HG03558 (cell line): ENCODE data around the gene RBM47.

ENCODE experiments used
- ATAC-seq: cut with Tn5 transposase; IDR thresholded peaks from one replicate; pipeline ENCODE4 v1.9.1; 2021; ENCODE audit warnings: moderate number of reproducible peaks; ENCODE audit not compliant: unreplicated experiment; ENCODE audit errors: extremely low read depth

RBM47 gene

GRCh38 chr4:40594261-40595178 lies 35.1 kb downstream of the RBM47 start:
- ATAC-seq, result no peak

GRCh38 chr4:40592034-40592433 lies 37.6 kb downstream of the RBM47 start:
- ATAC-seq, result no peak

GRCh38 chr4:40587826-40588225 lies 41.8 kb downstream of the RBM47 start:
- ATAC-seq, result no peak

- ATAC-seq, result no peak
These were observed 42.3 kb downstream of the RBM47 start for GRCh38 chr4:40587351-40587750.

- ATAC-seq, result no peak
These were observed 42.9 kb downstream of the RBM47 start for GRCh38 chr4:40586729-40587128.

GRCh38 chr4:40586034-40586433 lies 43.6 kb downstream of the RBM47 start:
- ATAC-seq, result no peak

GRCh38 chr4:40585201-40585799 lies 44.4 kb downstream of the RBM47 start:
- no peak for ATAC-seq

- ATAC-seq, result no peak
These were observed 45.0 kb downstream of the RBM47 start for GRCh38 chr4:40584517-40585141.

- ATAC-seq, result no peak
These were observed 45.7 kb downstream of the RBM47 start for GRCh38 chr4:40583850-40584439.

GRCh38 chr4:40582413-40582812 lies 47.3 kb downstream of the RBM47 start:
- ATAC-seq, result no peak

GRCh38 chr4:40581254-40582140 lies 48.2 kb downstream of the RBM47 start:
- ATAC-seq, result no peak

- no peak for ATAC-seq
These were observed 49.7 kb downstream of the RBM47 start for GRCh38 chr4:40579983-40580382.

- ATAC-seq, result no peak
These were observed 51.9 kb downstream of the RBM47 start for GRCh38 chr4:40577588-40578253.

GRCh38 chr4:40576651-40577480 lies 52.8 kb downstream of the RBM47 start:
- peak; percentile 55 for ATAC-seq

- no peak for ATAC-seq
These were observed 53.8 kb downstream of the RBM47 start for GRCh38 chr4:40575846-40576245.

GRCh38 chr4:40573593-40574311 lies 55.9 kb downstream of the RBM47 start:
- ATAC-seq, result no peak

- no peak for ATAC-seq
These were observed 56.9 kb downstream of the RBM47 start for GRCh38 chr4:40572692-40573310.
